Measurements from ENCODE around the gene RUSC2. TPM values are rescaled to one million over a fixed set of nuclear protein-coding genes. Genes with fewer than 3 reads are reported as not detected.
A peak's percentile ranks its signal among the peaks of the same experiment; 100 is the strongest.
"Not testable (repeated sequence)": the region's sequence is repeated elsewhere in the genome, so short reads cannot be mapped to it uniquely, and the experiment has no call there.

RUSC2 gene
- polyA plus RNA-seq, 1 donor = 15.0 TPM

- DNase-seq = not testable (repeated sequence)
Measured at GRCh38 chr9:35493119-35493518, 3.2 kb downstream of the RUSC2 start.

DNA sequence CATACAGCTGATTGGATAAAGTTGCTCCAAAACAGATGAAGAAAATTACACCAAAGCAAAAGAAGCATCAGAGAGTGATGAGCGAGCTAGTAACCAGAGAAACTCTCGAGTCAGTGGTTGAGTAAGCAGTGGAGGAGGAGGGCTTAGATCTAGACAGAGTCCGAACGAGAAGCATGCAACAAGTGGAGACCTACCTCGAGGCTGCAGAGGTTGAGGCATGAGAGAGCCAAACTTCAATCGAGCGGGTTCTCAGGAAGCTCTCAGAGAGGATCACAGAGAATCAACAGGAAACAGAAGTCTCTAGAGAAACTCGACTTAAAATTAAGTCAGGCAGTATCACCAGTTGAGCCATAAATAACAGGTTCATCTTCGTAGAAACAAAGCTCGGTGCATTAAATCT is 6.1 kb downstream of the RUSC2 start:
- no peak for DNase-seq

DNA sequence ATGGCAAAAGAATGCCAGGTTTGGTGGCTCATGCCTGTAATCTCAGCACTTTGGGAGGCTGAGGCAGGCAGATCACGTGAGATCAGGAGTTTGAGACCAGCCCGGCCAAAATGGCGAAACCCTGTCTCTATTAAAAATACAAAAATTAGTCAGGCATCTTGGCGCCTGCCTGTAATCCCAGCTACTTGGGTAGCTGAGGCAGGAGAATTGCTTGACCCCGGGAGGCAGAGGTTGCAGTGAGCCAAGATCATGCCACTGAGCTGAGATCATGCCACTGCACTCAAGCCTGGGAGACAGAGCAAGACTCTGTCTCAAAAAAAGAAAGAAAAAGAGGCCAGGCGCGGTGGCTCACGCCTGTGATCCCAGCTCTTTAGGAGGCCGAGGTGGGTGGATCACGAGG is 8.3 kb downstream of the RUSC2 start:
- DNase-seq = not testable (repeated sequence)

DNA sequence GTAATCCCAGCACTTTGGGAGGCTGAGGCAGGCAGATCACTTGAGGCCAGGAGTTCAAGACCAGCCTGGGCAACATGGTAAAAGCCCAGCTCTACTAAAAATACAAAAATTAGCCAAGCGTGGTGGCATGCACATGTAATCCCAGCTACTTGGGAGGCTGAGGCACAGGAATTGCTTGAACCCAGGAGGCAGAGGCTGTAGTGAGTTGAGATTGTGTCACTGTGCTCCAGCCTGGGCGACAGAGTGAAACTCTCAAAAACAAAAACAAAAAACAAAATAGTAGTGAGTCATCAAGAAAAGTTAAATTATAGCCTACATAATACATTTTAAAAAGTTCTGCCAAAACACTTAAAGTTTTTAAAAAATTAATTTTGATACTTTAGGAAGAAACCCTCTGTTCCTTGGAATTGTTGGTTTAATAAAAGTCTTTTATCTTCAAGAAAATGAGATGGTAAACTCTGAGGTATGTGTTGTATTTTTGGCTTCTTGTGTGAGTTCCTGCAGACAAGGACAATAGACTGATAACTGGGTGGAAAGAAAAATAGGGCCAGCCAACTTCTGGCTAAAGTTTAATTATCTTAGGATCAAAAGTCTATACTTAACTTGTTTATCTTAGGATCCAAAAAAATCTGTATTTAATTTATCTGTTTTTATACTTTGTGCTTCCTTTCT is 9.3 kb downstream of the RUSC2 start:
- no peak for DNase-seq

GRCh38 chr9:35499701-35500030 is 9.8 kb downstream of the RUSC2 start:
- DNase-seq = no peak

GRCh38 chr9:35500130-35500748 is 10.3 kb downstream of the RUSC2 start:
- no peak for DNase-seq

GRCh38 chr9:35501946-35502345 is 12.0 kb downstream of the RUSC2 start:
- no peak for DNase-seq

DNA sequence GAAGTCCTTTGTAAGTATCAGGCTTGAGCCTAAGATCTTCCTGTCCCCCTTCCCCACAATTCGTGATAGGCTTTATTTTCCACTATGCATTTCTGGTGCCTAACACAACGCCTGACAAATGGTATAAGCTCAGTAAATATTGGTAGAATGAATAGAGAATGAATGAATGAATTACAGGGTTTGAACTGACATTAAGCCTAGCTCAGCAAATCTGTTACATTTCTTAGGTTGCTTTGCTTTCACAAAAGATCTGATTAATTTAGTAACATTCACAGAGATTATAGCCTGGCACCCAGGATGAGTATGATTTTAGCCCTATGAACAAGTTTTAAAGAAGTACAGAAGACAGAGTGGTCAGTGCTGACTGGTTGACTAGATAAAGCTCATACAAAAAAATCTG is 16.4 kb downstream of the RUSC2 start:
- DNase-seq = no peak

GRCh38 chr9:35508069-35508468 is 18.2 kb downstream of the RUSC2 start:
- no peak for DNase-seq

GRCh38 chr9:35510383-35510753 is 20.5 kb downstream of the RUSC2 start:
- no peak for DNase-seq

- DNase-seq = peak; percentile 62
Measured at GRCh38 chr9:35510754-35511428, 21.0 kb downstream of the RUSC2 start.

GRCh38 chr9:35511453-35511852 is 21.5 kb downstream of the RUSC2 start:
- DNase-seq = no peak

DNA sequence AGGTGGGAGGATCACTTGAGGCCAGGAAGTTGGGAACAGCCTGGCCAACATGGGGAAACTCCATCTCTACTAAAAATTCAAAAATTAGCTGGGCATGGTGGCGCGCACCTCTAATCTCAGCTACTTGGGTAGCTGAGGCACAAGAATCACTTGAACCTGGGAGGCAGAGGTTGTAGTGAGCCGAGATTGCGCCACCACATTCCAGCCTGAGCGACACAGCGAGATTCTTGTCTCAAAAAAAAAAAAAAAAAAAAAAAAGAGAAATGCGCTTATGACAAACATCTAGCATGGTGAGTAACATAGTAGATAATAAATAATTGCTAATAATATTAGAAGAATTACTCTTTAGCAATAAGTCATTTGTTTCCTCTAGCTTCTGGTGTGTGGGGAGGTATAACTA is 25.9 kb downstream of the RUSC2 start:
- DNase-seq = no peak

DNA sequence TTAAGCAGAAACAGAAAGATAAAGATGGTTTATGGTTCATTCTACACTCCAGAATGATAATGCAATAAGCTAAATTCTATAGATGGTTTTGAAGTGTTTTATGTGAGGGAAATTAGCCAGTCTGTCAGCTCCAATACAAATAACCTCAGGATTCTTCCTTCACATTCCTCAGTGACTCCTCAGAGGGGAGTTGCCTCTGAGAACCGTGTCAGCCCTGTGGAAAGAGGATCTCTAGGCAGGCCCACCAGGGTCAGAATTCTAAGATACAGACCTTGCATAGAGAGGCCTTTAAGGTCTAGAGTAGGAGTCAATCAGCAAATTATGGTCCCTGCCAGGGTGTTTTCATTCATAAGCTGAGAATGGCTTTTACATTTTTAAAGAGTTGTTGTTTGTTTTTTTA is 26.6 kb downstream of the RUSC2 start:
- no peak for DNase-seq

- no peak for DNase-seq
Measured at GRCh38 chr9:35517131-35517530, 27.2 kb downstream of the RUSC2 start.

DNA sequence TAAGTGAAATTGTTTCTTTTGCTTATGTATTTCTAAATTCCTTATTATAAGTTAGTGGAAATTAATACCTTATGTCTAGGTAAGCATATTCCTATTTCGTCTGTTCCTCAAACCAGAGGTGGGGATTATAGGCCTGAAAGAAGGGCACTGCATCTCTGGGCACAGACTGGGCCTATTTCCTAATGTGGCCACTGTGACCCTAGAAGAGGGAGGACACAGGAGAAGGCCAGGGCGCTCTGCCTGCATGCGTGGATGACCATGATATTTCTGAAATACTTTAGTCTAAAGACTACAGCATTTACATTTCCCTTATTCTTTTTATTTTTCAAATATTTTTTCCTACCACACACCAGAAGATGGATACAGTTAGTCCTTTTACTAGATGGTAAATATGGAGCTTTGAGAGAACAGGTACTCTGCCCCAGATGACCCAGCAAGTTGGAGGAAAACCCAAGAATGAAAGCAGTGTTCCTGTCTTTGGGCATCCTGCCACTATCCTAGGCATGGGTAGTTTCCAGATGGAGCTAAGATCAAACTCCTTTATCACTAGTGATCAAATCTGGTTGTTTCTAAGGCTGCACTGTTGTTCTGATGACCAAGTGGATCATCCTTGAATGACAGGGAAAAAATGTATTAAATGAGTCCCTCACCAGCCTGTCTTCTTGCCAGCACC is 27.8 kb downstream of the RUSC2 start:
- DNase-seq = no peak

DNA sequence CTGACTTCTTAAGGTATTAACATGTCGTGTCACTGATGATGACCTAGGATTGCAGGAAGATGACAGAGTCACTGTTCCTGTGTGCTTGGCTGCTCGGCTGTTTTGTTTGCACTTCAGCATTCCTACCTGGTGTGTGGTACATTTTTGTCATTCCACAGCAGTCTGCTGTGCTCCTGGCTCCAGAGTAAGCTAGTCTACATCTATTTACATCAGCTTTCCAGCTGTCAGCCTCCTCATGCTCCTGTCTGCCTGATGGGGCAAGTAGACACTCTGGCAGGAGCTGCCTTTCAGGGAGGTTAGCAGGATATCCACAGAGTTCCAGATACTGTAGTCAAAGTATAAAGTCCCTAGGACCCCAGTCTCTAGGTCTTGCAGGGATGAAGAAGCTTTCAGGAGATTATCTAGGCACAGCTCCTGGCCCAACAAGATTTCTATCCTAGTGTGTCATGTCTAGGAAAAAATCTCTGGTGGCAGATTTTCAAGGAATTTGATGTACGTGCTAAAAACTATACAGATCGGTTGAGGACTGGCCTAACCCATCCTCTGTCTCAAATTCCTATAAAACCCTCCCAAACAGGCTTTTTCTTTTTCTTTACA is 28.4 kb downstream of the RUSC2 start:
- DNase-seq = peak; percentile 57

DNA sequence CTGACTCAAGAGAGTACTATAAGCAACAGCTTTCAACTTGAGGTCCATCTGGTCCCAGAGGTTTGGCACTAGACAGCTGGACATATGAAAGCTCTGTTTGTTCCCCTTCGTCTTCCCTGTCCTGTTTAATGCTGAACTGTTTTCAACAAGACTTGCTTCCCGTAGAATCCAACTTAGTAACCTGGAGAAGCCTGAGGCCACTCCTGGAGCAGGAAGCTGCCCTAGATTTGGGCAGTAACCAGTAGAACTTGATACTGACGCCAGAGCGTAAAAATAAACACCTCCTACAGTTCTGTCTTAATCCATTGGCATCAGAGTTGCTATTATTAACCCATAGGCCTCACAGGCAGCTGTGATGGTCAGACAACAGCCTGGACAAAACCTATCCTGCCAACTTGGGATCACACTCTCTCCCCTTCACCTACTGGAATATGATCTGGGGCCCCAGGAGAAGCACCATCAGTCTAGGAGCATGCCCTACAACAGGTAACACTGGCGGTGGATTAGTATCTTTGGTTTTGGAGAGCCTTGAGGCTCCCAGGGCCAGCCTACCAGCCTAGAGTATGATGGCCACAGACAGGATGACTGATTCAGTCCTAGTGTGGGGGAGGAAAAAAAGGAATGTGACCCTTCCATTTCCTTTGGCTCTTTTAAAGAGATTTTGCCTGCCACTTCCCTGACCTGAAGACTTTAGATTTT is 29.2 kb downstream of the RUSC2 start:
- no peak for DNase-seq

- no peak for DNase-seq
Measured at GRCh38 chr9:35519692-35520363, 29.9 kb downstream of the RUSC2 start.

DNA sequence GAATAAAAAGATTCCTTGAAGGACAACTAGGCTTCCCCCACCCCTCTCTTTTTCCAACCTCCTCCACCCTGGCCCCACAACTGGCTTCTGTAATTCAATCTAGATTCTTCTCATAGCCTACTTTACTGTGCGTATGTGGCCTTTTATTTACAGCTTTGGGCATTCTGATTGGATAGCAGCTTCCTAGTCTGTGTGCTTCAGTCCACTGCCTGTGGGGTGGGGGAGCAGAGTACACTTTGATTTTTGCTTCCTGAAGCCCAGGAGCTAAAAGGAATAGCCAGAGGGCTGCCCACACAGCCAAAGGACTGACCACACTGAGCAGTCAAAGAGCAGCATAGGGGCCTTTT is 30.4 kb downstream of the RUSC2 start:
- no peak for DNase-seq

DNA sequence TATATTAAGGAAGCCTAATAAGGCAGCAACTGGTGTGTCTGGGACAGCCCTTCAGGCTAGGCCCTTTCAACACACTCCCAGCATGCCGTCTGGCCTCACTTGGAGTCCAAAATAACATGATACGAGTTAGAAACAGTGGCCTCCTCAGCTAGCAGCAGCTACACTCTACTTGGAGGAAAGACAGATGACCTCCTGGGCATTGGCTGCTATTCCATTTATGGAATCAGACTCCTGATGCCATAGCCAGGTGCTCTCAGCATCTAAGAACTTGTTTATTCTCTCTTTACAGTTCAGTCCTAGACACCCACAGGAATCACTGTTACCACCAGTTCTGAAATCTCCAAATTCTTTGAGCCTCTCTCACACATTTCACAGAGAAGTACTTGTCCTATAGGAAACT is 31.8 kb downstream of the RUSC2 start:
- DNase-seq = no peak

- no peak for DNase-seq
Measured at GRCh38 chr9:35522187-35522586, 32.3 kb downstream of the RUSC2 start.
